ENCODE data around the gene ADGRG3.

ADGRG3 gene

GRCh38 chr16:57653936-57654335, 14.2 kb upstream of the ADGRG3 start:
- no peak overlapping the region for H3K9ac ChIP-seq (ENCODE audit: low read length)
- H3K9me3 ChIP-seq (ENCODE audit: insufficient read depth, low read length) = no peaks in the 10 kb centered on the region
- H3F3A ChIP-seq (ENCODE audit: insufficient read depth) = no peaks in the 10 kb centered on the region
- H3K36me3 ChIP-seq (ENCODE audit: low read length) = no peaks in the 10 kb centered on the region
- no peak overlapping the region for H3K4me3 ChIP-seq (ENCODE audit: insufficient read depth, low read length, poor library complexity, severe bottlenecking)
- no peak overlapping the region for H3K4me2 ChIP-seq (ENCODE audit: low read depth, low read length, poor library complexity, severe bottlenecking)
- H3K9me2 ChIP-seq (replicated peaks; ENCODE audit: insufficient read depth, low read length) = no peaks in the 10 kb centered on the region
- no peaks in the 10 kb centered on the region for H3K79me2 ChIP-seq (ENCODE audit: insufficient read depth, low read length)
- H3K27ac ChIP-seq (ENCODE audit: low read depth, low read length) = no peak overlapping the region
- H3K27me3 ChIP-seq (ENCODE audit: low read length) = no peaks in the 10 kb centered on the region
- no peak overlapping the region for H2AFZ ChIP-seq (ENCODE audit: low read depth, low read length, severe bottlenecking)
- no peaks in the 10 kb centered on the region for H4K20me1 ChIP-seq (ENCODE audit: low read depth, low read length)
- TF ChIP-seq, protein P1, sequence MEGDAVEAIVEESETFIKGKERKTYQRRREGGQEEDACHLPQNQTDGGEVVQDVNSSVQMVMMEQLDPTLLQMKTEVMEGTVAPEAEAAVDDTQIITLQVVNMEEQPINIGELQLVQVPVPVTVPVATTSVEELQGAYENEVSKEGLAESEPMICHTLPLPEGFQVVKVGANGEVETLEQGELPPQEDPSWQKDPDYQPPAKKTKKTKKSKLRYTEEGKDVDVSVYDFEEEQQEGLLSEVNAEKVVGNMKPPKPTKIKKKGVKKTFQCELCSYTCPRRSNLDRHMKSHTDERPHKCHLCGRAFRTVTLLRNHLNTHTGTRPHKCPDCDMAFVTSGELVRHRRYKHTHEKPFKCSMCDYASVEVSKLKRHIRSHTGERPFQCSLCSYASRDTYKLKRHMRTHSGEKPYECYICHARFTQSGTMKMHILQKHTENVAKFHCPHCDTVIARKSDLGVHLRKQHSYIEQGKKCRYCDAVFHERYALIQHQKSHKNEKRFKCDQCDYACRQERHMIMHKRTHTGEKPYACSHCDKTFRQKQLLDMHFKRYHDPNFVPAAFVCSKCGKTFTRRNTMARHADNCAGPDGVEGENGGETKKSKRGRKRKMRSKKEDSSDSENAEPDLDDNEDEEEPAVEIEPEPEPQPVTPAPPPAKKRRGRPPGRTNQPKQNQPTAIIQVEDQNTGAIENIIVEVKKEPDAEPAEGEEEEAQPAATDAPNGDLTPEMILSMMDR (IDR thresholded peaks at IDR 0.05; ENCODE audit: insufficient read depth, low read length, poor library complexity, severe bottlenecking) = no peak
- TF ChIP-seq EZH2phosphoT487 (conservative IDR thresholded peaks at IDR 0.05; ENCODE audit: low read length) = no peak

DNA sequence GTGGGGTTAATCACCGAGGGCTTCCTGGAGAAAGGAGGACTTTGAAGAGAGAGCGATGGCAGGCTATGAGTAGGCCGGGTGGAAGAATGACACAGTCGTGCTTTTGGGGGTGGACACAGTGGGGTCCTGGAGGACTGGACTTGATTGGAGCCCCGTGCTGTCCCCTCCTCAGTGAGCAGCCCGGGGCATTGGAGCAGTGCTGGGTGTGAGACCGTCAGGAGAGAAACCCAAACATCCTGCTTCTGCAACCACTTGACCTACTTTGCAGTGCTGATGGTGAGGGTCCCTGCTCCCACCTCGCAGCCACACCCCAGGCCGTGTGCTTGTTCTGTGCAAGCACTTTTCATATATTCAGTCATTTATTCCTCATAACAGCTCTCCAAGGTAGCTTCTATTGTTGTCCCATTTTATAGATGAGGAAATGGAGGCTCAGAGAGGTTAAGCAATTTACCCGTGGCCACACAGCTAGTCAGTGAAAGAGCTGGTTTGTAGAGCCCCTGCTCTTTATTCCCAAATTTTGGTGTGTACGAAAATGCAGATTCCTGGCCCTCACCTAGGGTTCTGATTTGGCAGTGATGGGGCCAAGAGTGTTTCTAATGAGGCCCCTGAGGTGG, 11.7 kb upstream of the ADGRG3 start:
- no peaks in the 10 kb centered on the region for H4K20me1 ChIP-seq (ENCODE audit: low read depth, low read length)
- H3K4me3 ChIP-seq (ENCODE audit: insufficient read depth, low read length, poor library complexity, severe bottlenecking) = no peak overlapping the region
- no peak overlapping the region for H2AFZ ChIP-seq (ENCODE audit: low read depth, low read length, severe bottlenecking)
- no peaks in the 10 kb centered on the region for H3K79me2 ChIP-seq (ENCODE audit: insufficient read depth, low read length)
- H3K9me3 ChIP-seq (ENCODE audit: insufficient read depth, low read length) = no peaks in the 10 kb centered on the region
- H3K4me2 ChIP-seq (ENCODE audit: low read depth, low read length, poor library complexity, severe bottlenecking) = no peak overlapping the region
- H3K27ac ChIP-seq (ENCODE audit: low read depth, low read length) = no peak overlapping the region
- no peaks in the 10 kb centered on the region for H3K9me2 ChIP-seq (replicated peaks; ENCODE audit: insufficient read depth, low read length)
- H3K27me3 ChIP-seq (ENCODE audit: low read length) = no peaks in the 10 kb centered on the region
- TF ChIP-seq, protein P1 (IDR thresholded peaks at IDR 0.05; ENCODE audit: insufficient read depth, low read length, poor library complexity, severe bottlenecking) = no peak
- no peak for TF ChIP-seq EZH2phosphoT487 (conservative IDR thresholded peaks at IDR 0.05; ENCODE audit: low read length)
- no peaks in the 10 kb centered on the region for H3F3A ChIP-seq (ENCODE audit: insufficient read depth)
- no peak overlapping the region for H3K9ac ChIP-seq (ENCODE audit: low read length)
- no peaks in the 10 kb centered on the region for H3K36me3 ChIP-seq (ENCODE audit: low read length)

DNA sequence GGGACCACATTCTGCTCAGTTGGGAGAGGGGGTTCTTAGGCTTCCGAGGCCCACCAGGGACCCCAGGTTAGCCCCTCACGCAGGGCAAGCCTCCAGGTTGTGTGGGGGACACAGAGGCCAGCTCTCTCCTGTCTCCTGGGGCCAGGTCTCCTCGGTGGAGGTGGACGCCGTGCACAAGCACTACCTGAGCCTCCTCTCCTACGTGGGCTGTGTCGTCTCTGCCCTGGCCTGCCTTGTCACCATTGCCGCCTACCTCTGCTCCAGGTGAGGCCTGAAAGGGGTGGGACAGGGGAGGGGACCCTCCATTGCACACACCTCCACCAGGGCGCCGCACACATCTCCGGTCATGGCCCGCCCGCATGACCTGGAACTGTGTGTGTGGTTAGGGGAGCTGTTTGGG, 10.9 kb upstream of the ADGRG3 start:
- H3K9ac ChIP-seq (ENCODE audit: low read length) = no peak overlapping the region

More for the DNA sequence above, 10.9 kb upstream of the ADGRG3 start:
- H3K27me3 ChIP-seq (ENCODE audit: low read length) = no peaks in the 10 kb centered on the region
- H3K9me3 ChIP-seq (ENCODE audit: insufficient read depth, low read length) = no peaks in the 10 kb centered on the region
- H3K4me2 ChIP-seq (ENCODE audit: low read depth, low read length, poor library complexity, severe bottlenecking) = no peak overlapping the region
- no peak overlapping the region for H2AFZ ChIP-seq (ENCODE audit: low read depth, low read length, severe bottlenecking)
- H3F3A ChIP-seq (ENCODE audit: insufficient read depth) = no peaks in the 10 kb centered on the region
- H3K9me2 ChIP-seq (replicated peaks; ENCODE audit: insufficient read depth, low read length) = no peaks in the 10 kb centered on the region
- no peaks in the 10 kb centered on the region for H3K36me3 ChIP-seq (ENCODE audit: low read length)
- no peaks in the 10 kb centered on the region for H3K79me2 ChIP-seq (ENCODE audit: insufficient read depth, low read length)
- TF ChIP-seq EZH2phosphoT487 (conservative IDR thresholded peaks at IDR 0.05; ENCODE audit: low read length) = no peak
- TF ChIP-seq, protein P1 (IDR thresholded peaks at IDR 0.05; ENCODE audit: insufficient read depth, low read length, poor library complexity, severe bottlenecking) = no peak
- H3K4me3 ChIP-seq (ENCODE audit: insufficient read depth, low read length, poor library complexity, severe bottlenecking) = no peak overlapping the region
- H4K20me1 ChIP-seq (ENCODE audit: low read depth, low read length) = no peaks in the 10 kb centered on the region
- no peak overlapping the region for H3K27ac ChIP-seq (ENCODE audit: low read depth, low read length)

Data from SU-DHL-6 (cell line).